ENCODE data around the gene CGB7.
"Not testable (repeated sequence)": the region's sequence is repeated elsewhere in the genome, so short reads cannot be mapped to it uniquely, and the experiment has no call there.

GRCh38 chr19:49029749-49030148, 27.8 kb downstream of the CGB7 start:
- TF ChIP-seq POLR2A (IDR thresholded peaks at IDR 0.05); CTCF (IDR thresholded peaks at IDR 0.05 in 8 of 11, conservative IDR thresholded peaks at IDR 0.05 in 3 of 11); POLR2AphosphoS5 (IDR thresholded peaks at IDR 0.05): not testable (repeated sequence)
